ENCODE data around the gene ZBTB47. TPM values are rescaled to one million over a fixed set of nuclear protein-coding genes. Genes with fewer than 3 reads are reported as not detected.

The ZBTB47 gene
- total RNA-seq, 1 experiment from 2014 or later = 9.5 TPM

DNA sequence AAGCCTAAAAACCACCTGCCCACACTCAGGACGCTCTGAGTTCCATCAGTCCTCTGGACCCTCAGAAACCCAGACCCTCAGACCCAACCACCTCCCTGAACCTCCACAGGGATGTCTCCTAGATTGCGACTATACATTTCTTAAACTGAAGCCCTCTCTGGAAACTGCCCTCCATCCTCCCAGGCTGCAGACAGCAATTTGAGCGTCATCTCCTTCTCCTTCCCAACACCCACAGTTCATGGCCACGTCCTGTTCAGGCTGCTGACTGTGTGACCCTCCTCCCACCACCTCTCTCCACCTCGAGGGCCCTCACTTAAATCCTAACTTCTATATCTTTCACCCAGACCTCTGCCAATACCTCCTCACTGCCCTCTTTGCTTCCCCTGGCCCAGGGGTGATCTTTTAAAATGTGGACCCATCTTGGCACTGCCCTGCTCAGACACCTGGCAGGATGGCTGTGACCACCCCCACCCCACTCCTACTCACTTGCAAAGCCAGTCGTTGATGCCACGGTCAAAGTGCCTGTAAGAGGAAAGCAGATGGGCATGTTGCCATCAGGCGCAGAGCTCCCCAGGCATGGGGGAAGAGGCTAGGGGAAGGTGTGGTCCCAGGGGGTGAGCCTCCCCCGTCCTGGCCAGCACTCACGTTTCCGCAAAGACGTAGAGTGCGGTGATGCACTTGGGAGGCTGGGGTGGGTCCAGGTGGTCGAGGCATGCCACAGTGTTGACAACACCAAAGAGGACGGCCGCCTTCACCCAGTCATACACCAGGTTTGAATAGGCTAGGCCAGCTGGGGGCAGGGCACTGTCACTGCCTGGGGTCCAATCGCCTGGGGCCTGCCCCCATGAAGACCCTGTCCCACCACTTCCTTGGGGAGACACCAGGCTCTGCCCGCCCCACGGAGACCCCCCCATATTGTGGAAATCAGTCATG, 43.1 kb downstream of the ZBTB47 start:
- Histone ChIP-seq H3K79me2 (ENCODE audit: low read length) (no peaks in the 10 kb centered on the region), H3K4me1 (ENCODE audit: insufficient read depth, low read length) (no peaks in the 10 kb centered on the region), H3K27me3 (ENCODE audit: low read length) (no peaks in the 10 kb centered on the region), H2AFZ (ENCODE audit: low read length) (no peak overlapping the region), H3K9ac (ENCODE audit: low read length) (no peak overlapping the region), H3K9me2 (replicated peaks; ENCODE audit: low read length) (no peaks in the 10 kb centered on the region), H3K9me3 (ENCODE audit: low read length) (no peaks in the 10 kb centered on the region), H3K4me3 (ENCODE audit: low read length) (no peak overlapping the region), H3F3A (ENCODE audit: low read length, unreplicated experiment) (no peaks in the 10 kb centered on the region), H3K4me2 (ENCODE audit: low read length) (no peak overlapping the region), H3K27ac (ENCODE audit: low read length) (no peak overlapping the region), H4K20me1 (ENCODE audit: low read length) (no peaks in the 10 kb centered on the region), H3K36me3 (ENCODE audit: low read depth, low read length) (no peaks in the 10 kb centered on the region)
- intact Hi-C loops (cut with micrococcal nuclease) = no loop called here
- ChIA-PET CTCF (no interaction called here), POLR2A (ENCODE audit: unreplicated experiment) (no interaction called here)
- no peak for TF ChIP-seq EZH2phosphoT487 (IDR thresholded peaks at IDR 0.05; ENCODE audit: borderline replicate concordance, low read length)
- TF ChIP-seq EZH2 (IDR thresholded peaks at IDR 0.05; ENCODE audit: low read length, unreplicated experiment) = no peak
- TF ChIP-seq, protein P1, sequence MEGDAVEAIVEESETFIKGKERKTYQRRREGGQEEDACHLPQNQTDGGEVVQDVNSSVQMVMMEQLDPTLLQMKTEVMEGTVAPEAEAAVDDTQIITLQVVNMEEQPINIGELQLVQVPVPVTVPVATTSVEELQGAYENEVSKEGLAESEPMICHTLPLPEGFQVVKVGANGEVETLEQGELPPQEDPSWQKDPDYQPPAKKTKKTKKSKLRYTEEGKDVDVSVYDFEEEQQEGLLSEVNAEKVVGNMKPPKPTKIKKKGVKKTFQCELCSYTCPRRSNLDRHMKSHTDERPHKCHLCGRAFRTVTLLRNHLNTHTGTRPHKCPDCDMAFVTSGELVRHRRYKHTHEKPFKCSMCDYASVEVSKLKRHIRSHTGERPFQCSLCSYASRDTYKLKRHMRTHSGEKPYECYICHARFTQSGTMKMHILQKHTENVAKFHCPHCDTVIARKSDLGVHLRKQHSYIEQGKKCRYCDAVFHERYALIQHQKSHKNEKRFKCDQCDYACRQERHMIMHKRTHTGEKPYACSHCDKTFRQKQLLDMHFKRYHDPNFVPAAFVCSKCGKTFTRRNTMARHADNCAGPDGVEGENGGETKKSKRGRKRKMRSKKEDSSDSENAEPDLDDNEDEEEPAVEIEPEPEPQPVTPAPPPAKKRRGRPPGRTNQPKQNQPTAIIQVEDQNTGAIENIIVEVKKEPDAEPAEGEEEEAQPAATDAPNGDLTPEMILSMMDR (conservative IDR thresholded peaks at IDR 0.05; ENCODE audit: low read depth, low read length) = no peak
- no peak for DNase-seq
- no TSS peak for BruUV-seq (replicated peaks)
- no peak for ATAC-seq

DNA sequence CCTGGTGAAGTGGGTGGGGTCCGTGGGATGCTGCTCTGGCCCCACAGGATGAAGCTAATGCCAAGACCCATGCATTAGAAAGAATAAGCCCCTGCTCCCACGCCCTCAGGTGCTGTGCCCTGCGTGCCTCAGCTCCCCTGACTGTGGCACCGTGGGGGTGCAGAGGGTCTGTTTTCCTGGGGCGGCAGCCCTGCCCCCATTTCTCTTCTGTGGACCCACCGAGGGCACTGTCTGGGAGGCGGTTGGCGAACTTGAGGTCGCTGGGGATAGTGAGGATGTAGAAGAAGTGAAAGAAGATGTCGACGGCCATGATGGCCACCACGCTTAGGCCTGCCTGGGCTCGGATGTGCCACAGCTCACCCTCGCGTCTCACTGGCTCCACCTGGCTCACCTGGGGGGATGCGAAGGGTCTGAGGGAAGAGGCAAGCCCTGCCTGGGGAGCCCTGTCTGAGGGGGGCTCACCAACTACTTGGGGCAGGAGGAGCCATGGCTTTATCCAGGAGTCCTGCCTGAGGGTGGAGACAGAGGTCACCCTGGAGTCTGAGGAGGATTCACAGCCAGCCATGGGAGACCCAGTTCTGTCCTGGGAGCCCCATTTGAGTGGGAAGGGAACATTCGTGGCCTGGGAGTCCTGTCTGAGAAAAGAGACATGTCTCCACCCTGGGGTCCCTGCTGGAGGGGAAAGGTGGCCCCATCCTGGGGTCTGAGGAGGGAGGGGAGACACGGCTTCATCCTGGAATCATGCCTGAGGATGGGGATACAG, 44.0 kb downstream of the ZBTB47 start:
- ATAC-seq (no peak), DNase-seq (no peak)
- no peaks in the 10 kb centered on the region for H3K36me3 ChIP-seq (ENCODE audit: low read depth, low read length)
- TF ChIP-seq, protein P1 (conservative IDR thresholded peaks at IDR 0.05; ENCODE audit: low read depth, low read length) = no peak
- TF ChIP-seq EZH2phosphoT487 (IDR thresholded peaks at IDR 0.05; ENCODE audit: borderline replicate concordance, low read length) (no peak), EZH2 (IDR thresholded peaks at IDR 0.05; ENCODE audit: low read length, unreplicated experiment) (no peak)
- no peak overlapping the region for H2AFZ ChIP-seq (ENCODE audit: low read length)
- no peak overlapping the region for H3K4me3 ChIP-seq (ENCODE audit: low read length)
- H4K20me1 ChIP-seq (ENCODE audit: low read length) = no peaks in the 10 kb centered on the region
- no peaks in the 10 kb centered on the region for H3K9me3 ChIP-seq (ENCODE audit: low read length)
- H3K9me2 ChIP-seq (replicated peaks; ENCODE audit: low read length) = no peaks in the 10 kb centered on the region
- no peaks in the 10 kb centered on the region for H3K4me1 ChIP-seq (ENCODE audit: insufficient read depth, low read length)
- ChIA-PET POLR2A (ENCODE audit: unreplicated experiment) (no interaction called here), CTCF (no interaction called here)
- H3K27me3 ChIP-seq (ENCODE audit: low read length) = no peaks in the 10 kb centered on the region
- intact Hi-C loops (cut with micrococcal nuclease) = no loop called here
- BruUV-seq (replicated peaks) = no TSS peak
- H3K79me2 ChIP-seq (ENCODE audit: low read length) = no peaks in the 10 kb centered on the region
- no peak overlapping the region for H3K4me2 ChIP-seq (ENCODE audit: low read length)
- H3K9ac ChIP-seq (ENCODE audit: low read length) = no peak overlapping the region
- no peak overlapping the region for H3K27ac ChIP-seq (ENCODE audit: low read length)
- no peaks in the 10 kb centered on the region for H3F3A ChIP-seq (ENCODE audit: low read length, unreplicated experiment)

Data from PC-3 (cell line).